GM06990 (cell line): Measurements from ENCODE around the gene LRMDA.

Experiments used
- DNase-seq: peaks from one replicate; pipeline ENCODE4 v3.0.0-alpha.2; 2011; ENCODE audit not compliant: insufficient read length; ENCODE audit errors: extremely low read depth
- H3K27me3 ChIP-seq: replicated peaks from 2 replicates; pipeline ENCODE4 v1.6.0; 2011; ENCODE audit warnings: low read length; ENCODE audit not compliant: control insufficient read depth, insufficient read depth
- H3K36me3 ChIP-seq: 2 replicates; pipeline ENCODE4 v1.5.1; 2011; ENCODE audit warnings: low read length; ENCODE audit not compliant: control insufficient read depth, insufficient read depth
- H3K4me3 ChIP-seq: replicated peaks from 2 replicates; pipeline ENCODE4 v1.5.1; 2011; ENCODE audit warnings: low read depth, mild to moderate bottlenecking, control low read depth, low read length
- TF ChIP-seq, protein P1 (sequence below): IDR thresholded peaks from 2 replicates; pipeline ENCODE4 v1.5.1; 2011; ENCODE audit warnings: low read length, control low read depth, mild to moderate bottlenecking, inconsistent platforms; ENCODE audit not compliant: insufficient read depth, poor library complexity, severe bottlenecking

Gene LRMDA

DNA sequence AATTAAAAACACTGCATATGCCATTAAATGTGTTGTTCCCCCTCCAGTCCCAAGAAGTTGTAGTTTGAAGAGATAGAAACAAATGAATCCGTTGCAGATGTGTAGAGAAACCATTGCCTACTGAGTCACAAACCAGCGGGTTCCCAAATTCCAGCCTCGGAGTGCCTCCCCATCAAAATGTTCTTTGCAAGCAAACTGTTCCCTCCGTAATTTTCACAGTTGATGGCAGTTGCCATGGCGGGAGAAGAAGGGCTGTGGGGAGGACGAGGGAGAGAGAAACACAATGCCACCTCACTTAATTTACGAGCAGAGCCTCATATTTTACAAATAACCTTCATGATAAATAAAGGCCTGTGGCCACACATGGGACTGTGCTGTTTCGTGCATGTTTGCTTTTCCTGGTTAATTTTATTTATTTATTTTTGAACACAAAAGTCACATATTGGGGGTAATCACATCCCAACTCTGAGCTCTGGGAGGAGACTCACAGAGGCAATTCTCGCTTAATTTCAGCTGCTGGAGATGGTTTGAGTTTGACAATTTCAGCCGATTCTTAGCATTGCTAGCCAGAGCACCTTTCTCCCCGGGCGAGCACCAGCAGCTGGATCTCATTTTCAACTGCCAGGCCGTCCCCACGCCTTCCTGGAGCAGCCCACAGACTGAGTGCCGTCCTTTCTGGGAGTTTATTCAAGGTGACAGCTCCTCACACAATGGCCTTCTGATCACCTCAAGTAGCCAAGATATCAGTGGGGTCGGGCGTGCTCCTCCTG, 1122.0 kb downstream of the LRMDA start:
- no peaks in the 10 kb centered on the region for H3K27me3 ChIP-seq
- TF ChIP-seq, protein P1, sequence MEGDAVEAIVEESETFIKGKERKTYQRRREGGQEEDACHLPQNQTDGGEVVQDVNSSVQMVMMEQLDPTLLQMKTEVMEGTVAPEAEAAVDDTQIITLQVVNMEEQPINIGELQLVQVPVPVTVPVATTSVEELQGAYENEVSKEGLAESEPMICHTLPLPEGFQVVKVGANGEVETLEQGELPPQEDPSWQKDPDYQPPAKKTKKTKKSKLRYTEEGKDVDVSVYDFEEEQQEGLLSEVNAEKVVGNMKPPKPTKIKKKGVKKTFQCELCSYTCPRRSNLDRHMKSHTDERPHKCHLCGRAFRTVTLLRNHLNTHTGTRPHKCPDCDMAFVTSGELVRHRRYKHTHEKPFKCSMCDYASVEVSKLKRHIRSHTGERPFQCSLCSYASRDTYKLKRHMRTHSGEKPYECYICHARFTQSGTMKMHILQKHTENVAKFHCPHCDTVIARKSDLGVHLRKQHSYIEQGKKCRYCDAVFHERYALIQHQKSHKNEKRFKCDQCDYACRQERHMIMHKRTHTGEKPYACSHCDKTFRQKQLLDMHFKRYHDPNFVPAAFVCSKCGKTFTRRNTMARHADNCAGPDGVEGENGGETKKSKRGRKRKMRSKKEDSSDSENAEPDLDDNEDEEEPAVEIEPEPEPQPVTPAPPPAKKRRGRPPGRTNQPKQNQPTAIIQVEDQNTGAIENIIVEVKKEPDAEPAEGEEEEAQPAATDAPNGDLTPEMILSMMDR = no peak
- DNase-seq = no peak

DNA sequence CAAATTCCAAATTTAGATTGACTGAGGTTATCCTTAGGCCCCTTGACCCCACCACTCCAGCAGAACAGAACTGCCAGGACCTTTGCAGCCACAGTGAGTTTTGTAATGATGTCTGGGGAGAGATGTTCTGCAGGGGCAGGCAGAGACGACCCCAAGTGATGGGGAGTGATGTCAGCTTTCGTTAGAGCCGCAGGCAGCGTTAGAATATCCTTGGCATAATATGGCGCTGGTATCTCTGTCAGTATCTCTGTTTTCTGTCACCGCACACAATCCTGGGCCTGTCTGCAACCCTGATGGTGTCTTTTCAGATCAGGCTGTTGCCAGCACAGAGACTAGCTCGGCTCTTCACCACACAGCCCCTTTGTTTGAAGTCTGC, 1122.6 kb downstream of the LRMDA start:
- no peak for DNase-seq
- Histone ChIP-seq H3K4me3 (no peak overlapping the region), H3K27me3 (no peaks in the 10 kb centered on the region), H3K36me3 (no peaks in the 10 kb centered on the region)
- TF ChIP-seq, protein P1 = no peak

More for the DNA sequence above, 1122.0 kb downstream of the LRMDA start:
- Histone ChIP-seq H3K36me3 (no peaks in the 10 kb centered on the region), H3K4me3 (no peak overlapping the region)

DNA sequence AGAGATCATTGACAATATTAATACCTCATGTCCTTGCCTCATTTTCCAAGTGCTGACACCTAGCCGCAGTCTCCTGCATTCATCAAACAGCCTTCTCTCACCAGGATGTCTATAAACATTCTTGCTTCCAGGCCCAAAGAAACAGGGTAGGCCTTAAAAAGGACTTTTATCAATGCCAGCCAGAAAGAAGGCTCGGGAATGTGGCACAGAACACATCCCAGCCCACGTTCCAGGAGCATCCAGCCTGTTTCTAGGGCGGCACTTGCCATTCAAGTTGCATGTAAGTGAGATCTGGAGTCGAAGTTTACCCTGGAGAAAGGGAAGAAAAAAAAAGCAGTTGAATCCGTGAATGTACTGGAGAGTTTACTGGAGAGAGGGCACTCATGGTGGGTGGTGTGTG, 1123.1 kb downstream of the LRMDA start:
- Histone ChIP-seq H3K4me3 (no peak overlapping the region), H3K27me3 (no peaks in the 10 kb centered on the region), H3K36me3 (no peaks in the 10 kb centered on the region)
- TF ChIP-seq, protein P1 = no peak
- no peak for DNase-seq

DNA sequence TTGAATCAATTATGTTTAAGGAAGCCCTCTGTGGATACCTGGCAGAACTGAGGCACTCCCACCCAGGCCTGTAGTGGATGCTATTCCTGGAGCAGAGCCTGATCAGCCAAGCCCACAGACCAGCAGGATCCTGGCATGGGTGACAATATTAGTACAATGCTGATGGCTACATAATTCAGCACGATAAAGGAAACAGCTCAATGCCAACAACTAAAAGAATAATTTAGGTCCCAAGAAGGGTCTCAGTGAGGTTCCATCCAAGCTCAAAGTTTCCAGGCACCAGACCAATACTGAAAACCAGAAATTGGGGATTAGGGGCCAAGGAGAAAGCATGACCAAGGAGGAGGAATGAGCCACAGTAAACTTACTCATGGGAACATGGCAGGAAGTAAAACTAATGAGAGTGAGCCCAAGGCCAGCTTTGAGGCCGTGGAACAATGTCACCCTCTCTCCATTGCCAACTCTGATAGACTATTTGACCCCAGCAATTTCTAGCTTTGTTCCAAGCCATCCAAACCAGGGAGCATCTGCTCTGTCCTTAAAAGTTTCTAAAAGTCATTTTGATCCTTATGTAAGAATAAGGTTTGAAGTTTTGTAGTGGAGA, 1123.7 kb downstream of the LRMDA start:
- DNase-seq = no peak
- Histone ChIP-seq H3K27me3 (no peaks in the 10 kb centered on the region), H3K36me3 (no peaks in the 10 kb centered on the region), H3K4me3 (no peak overlapping the region)
- TF ChIP-seq, protein P1 = no peak

DNA sequence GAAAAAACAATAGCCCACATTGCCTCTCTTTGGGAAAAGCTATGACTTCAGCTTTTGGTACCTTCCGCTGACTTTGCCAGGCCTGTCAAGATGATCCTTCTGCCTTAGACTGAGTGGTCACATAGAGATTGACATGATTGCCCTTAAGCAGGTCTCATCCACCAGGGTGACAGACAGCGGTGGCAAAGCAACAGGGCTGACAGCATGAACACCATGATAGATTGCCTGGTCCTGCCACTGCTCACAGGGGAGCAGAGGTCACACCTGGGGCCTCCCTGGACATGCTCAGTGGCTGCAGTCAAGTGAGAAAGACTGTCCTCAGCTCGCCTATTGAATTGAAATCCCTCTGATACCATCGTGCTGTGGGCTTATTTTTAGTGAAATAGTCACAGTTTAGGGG, 1125.9 kb downstream of the LRMDA start:
- Histone ChIP-seq H3K36me3 (no peaks in the 10 kb centered on the region), H3K27me3 (no peaks in the 10 kb centered on the region), H3K4me3 (no peak overlapping the region)
- DNase-seq = no peak
- TF ChIP-seq, protein P1 = no peak
